WTC11 (cell line): ENCODE results near the gene MAP7D2. TPM values are rescaled to one million over a fixed set of nuclear protein-coding genes. Genes with fewer than 3 reads are reported as not detected.

ENCODE experiments used
- ATAC-seq: fragments of 200-7000 bp; cut with Tn5 transposase; 2 replicates; pipeline ENCODE4 v1.10.0; 2021; ENCODE audit warnings: mild to moderate bottlenecking, moderate library complexity
- CTCF ChIA-PET: fragments of 300-600 bp; sonication (Branson Sonifier 250); formaldehyde crosslinking; loops from one replicate; lab custom pipeline; 2021; ENCODE audit warnings: antibody characterized with exemption; lab: Charles Lee
- POLR2A ChIA-PET: fragments of 350-600 bp; sonication (Branson Sonifier 250); formaldehyde crosslinking; loops from one replicate; lab custom pipeline; 2021; ENCODE audit warnings: antibody characterized with exemption; lab: Charles Lee
- DNase-seq: peaks from one replicate; pipeline ENCODE4 v3.0.0; 2021; ENCODE audit warnings: low spot score
- H3K27ac Mint-ChIP-seq: 2 replicates; pipeline ENCODE4 v1.8.0; 2021; ENCODE audit warnings: mixed read lengths
- H3K27me3 Mint-ChIP-seq: 2 replicates; pipeline ENCODE4 v1.8.0; 2021; ENCODE audit warnings: low read depth, mild to moderate bottlenecking, moderate library complexity, mixed read lengths
- H3K36me3 Mint-ChIP-seq: 2 replicates; pipeline ENCODE4 v1.8.0; 2021; ENCODE audit warnings: mixed read lengths
- H3K4me1 Mint-ChIP-seq: 2 replicates; pipeline ENCODE4 v1.8.0; 2022; ENCODE audit warnings: mixed read lengths
- H3K4me3 Mint-ChIP-seq: 2 replicates; pipeline ENCODE4 v1.8.0; 2021; ENCODE audit warnings: mild to moderate bottlenecking, moderate library complexity, mixed read lengths
- H3K9me3 Mint-ChIP-seq: 2 replicates; pipeline ENCODE4 v1.8.0; 2021; ENCODE audit warnings: mixed read lengths
- AR ChIP-seq: fragments of 250-450 bp; sonication (Bioruptor Pico); IDR thresholded peaks from 2 replicates; pipeline ENCODE4 v1.9.0; 2021; ENCODE audit warnings: mild to moderate bottlenecking
- E2F1 ChIP-seq: sonication (generic); formaldehyde crosslinking; IDR thresholded peaks from 2 replicates; pipeline ENCODE4 v1.8.0; 2022; ENCODE audit warnings: mild to moderate bottlenecking, missing genetic modification reagents
- FOXP1 ChIP-seq: sonication (generic); formaldehyde crosslinking; IDR thresholded peaks from 2 replicates; pipeline ENCODE4 v1.8.0; 2022; ENCODE audit warnings: missing genetic modification reagents, mild to moderate bottlenecking, moderate library complexity, borderline replicate concordance
- HMGA2 ChIP-seq: fragments of 250-450 bp; sonication (Bioruptor Pico); IDR thresholded peaks from 2 replicates; pipeline ENCODE4 v1.4.0; 2021; ENCODE audit warnings: mild to moderate bottlenecking, moderate library complexity
- MLX ChIP-seq: sonication (generic); formaldehyde crosslinking; IDR thresholded peaks from 2 replicates; pipeline ENCODE4 v1.8.1; 2023; ENCODE audit warnings: mild to moderate bottlenecking, missing genetic modification reagents, moderate library complexity
- NFATC4 ChIP-seq: fragments of 250-450 bp; sonication (Bioruptor Pico); IDR thresholded peaks from 2 replicates; pipeline ENCODE4 v1.9.0; 2021; ENCODE audit warnings: mild to moderate bottlenecking
- NFE2L1 ChIP-seq: sonication (generic); formaldehyde crosslinking; IDR thresholded peaks from 2 replicates; pipeline ENCODE4 v1.8.1; 2023; ENCODE audit warnings: missing genetic modification reagents
- NFYB ChIP-seq: sonication (generic); formaldehyde crosslinking; conservative IDR thresholded peaks from 2 replicates; pipeline ENCODE4 v1.8.0; 2022; ENCODE audit warnings: low read depth, missing genetic modification reagents
- NR2C2 ChIP-seq: sonication (generic); formaldehyde crosslinking; IDR thresholded peaks from 2 replicates; pipeline ENCODE4 v1.8.0; 2022; ENCODE audit warnings: mild to moderate bottlenecking, missing genetic modification reagents
- PRDM15 ChIP-seq: sonication (generic); formaldehyde crosslinking; IDR thresholded peaks from 2 replicates; pipeline ENCODE4 v1.8.0; 2022; ENCODE audit warnings: missing genetic modification reagents
- SP1 ChIP-seq: sonication (generic); formaldehyde crosslinking; conservative IDR thresholded peaks from 2 replicates; pipeline ENCODE4 v1.8.1; 2022; ENCODE audit warnings: missing genetic modification reagents
- ZNF232 ChIP-seq: sonication (generic); formaldehyde crosslinking; IDR thresholded peaks from 2 replicates; pipeline ENCODE4 v1.8.0; 2022; ENCODE audit warnings: mild to moderate bottlenecking, missing genetic modification reagents
- total RNA-seq: library from RNA; stranded (reverse); gene quantifications from 3 replicates; pipeline ENCODE4 v1.2.3, GENCODE V29; 2021
- TF ChIP-seq, protein P1 (sequence below): sonication (generic); formaldehyde crosslinking; IDR thresholded peaks from 2 replicates; pipeline ENCODE4 v1.8.1; 2023; ENCODE audit warnings: mild to moderate bottlenecking, moderate library complexity, missing genetic modification reagents
- TF ChIP-seq, protein P2 (sequence below): sonication (generic); formaldehyde crosslinking; IDR thresholded peaks from 2 replicates; pipeline ENCODE4 v1.8.0; 2022; ENCODE audit warnings: mild to moderate bottlenecking, missing genetic modification reagents

MAP7D2 gene
- total RNA-seq, 1 experiment from 2014 or later: 0.57 TPM

GRCh38 chrX:20143561-20143960, 26.9 kb upstream of the MAP7D2 start:
- Mint-ChIP-seq H3K4me1 (peaks cover 14% of the 10 kb centered on the region), H3K36me3 (peaks cover 14% of the 10 kb centered on the region), H3K9me3 (no peaks in the 10 kb centered on the region), H3K27ac (no peak overlapping the region), H3K27me3 (no peaks in the 10 kb centered on the region), H3K4me3 (no peak overlapping the region)
- ATAC-seq: no peak
- TF ChIP-seq, protein P1, sequence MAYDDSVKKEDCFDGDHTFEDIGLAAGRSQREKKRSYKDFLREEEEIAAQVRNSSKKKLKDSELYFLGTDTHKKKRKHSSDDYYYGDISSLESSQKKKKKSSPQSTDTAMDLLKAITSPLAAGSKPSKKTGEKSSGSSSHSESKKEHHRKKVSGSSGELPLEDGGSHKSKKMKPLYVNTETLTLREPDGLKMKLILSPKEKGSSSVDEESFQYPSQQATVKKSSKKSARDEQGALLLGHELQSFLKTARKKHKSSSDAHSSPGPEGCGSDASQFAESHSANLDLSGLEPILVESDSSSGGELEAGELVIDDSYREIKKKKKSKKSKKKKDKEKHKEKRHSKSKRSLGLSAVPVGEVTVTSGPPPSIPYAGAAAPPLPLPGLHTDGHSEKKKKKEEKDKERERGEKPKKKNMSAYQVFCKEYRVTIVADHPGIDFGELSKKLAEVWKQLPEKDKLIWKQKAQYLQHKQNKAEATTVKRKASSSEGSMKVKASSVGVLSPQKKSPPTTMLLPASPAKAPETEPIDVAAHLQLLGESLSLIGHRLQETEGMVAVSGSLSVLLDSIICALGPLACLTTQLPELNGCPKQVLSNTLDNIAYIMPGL (CRISPR knock-in tag): no peak
- ChIA-PET POLR2A (no interaction called here), CTCF (no interaction called here)
- DNase-seq: no peak

DNA sequence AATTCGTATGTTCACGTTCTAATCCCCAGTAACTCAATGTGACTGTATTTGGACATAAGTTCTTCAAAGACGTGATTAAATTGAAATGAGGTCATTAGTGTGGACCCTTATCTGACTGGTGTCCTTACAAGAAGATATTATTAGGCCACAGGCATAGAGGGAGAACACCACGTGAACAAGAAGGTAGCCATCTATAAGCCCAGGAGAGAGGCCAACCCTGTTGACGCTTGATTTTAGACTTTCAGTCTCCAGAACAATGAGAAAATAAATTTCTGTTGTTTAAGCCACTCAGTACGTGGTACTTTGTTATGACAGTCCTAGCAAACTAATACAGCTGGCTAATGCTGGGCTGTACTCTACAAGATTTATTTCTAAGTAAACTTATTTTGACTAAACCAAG, 26.4 kb upstream of the MAP7D2 start:
- ChIA-PET POLR2A (no interaction called here), CTCF (no interaction called here)
- ATAC-seq: no peak
- no peaks in the 10 kb centered on the region for H3K9me3 Mint-ChIP-seq
- no peak for DNase-seq
- H3K27me3 Mint-ChIP-seq: no peaks in the 10 kb centered on the region
- no peak overlapping the region for H3K27ac Mint-ChIP-seq
- TF ChIP-seq NFYB (CRISPR knock-in tag) (no peak), MLX (CRISPR knock-in tag) (no peak), ZNF232 (CRISPR knock-in tag) (no peak), SP1 (CRISPR knock-in tag) (no peak), PRDM15 (no peak), AR (CRISPR knock-in tag) (no peak), E2F1 (CRISPR knock-in tag) (no peak), NFATC4 (CRISPR knock-in tag) (no peak), NFE2L1 (CRISPR knock-in tag) (no peak), FOXP1 (CRISPR knock-in tag) (no peak), HMGA2 (CRISPR knock-in tag) (no peak), NR2C2 (CRISPR knock-in tag) (no peak)
- TF ChIP-seq, protein P2, sequence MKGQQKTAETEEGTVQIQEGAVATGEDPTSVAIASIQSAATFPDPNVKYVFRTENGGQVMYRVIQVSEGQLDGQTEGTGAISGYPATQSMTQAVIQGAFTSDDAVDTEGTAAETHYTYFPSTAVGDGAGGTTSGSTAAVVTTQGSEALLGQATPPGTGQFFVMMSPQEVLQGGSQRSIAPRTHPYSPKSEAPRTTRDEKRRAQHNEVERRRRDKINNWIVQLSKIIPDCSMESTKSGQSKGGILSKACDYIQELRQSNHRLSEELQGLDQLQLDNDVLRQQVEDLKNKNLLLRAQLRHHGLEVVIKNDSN (CRISPR knock-in tag): no peak
- peaks cover 14% of the 10 kb centered on the region for H3K4me1 Mint-ChIP-seq
- peak overlapping the region; percentile 50 for H3K4me3 Mint-ChIP-seq
- peaks cover 14% of the 10 kb centered on the region for H3K36me3 Mint-ChIP-seq
